ENCODE measurements around the gene EPSTI1. TPM values are rescaled to one million over a fixed set of nuclear protein-coding genes. Genes with fewer than 3 reads are reported as not detected.

Gene EPSTI1
- total RNA-seq, 1 donor = 15.1 TPM

GRCh38 chr13:42976066-42976465 lies 16.0 kb downstream of the EPSTI1 start:
- H3K4me3 ChIP-seq (ENCODE audit: low read depth, low read length) = no peak overlapping the region
- TF ChIP-seq CTCF (IDR thresholded peaks at IDR 0.05; ENCODE audit: insufficient read depth, low read depth, low read length) = no peak
- DNase-seq (ENCODE audit: low read depth) = no peak

GRCh38 chr13:42973581-42973980 lies 18.5 kb downstream of the EPSTI1 start:
- DNase-seq (ENCODE audit: low read depth) = peak; percentile 56
- H3K4me3 ChIP-seq (ENCODE audit: low read depth, low read length) = no peak overlapping the region
- TF ChIP-seq CTCF (IDR thresholded peaks at IDR 0.05; ENCODE audit: insufficient read depth, low read depth, low read length) = no peak

- peak; percentile 70 for DNase-seq (ENCODE audit: low read depth)
- no peak overlapping the region for H3K4me3 ChIP-seq (ENCODE audit: low read depth, low read length)
- TF ChIP-seq CTCF (IDR thresholded peaks at IDR 0.05; ENCODE audit: insufficient read depth, low read depth, low read length) = no peak
Measured at GRCh38 chr13:42971691-42972347, 20.2 kb downstream of the EPSTI1 start.

- TF ChIP-seq CTCF (IDR thresholded peaks at IDR 0.05; ENCODE audit: insufficient read depth, low read depth, low read length) = peak; percentile 78
- H3K4me3 ChIP-seq (ENCODE audit: low read depth, low read length) = no peak overlapping the region
- peak; percentile 44 for DNase-seq (ENCODE audit: low read depth)
Measured at GRCh38 chr13:42970824-42971690, 21.0 kb downstream of the EPSTI1 start.

GRCh38 chr13:42969565-42970172 lies 22.4 kb downstream of the EPSTI1 start:
- TF ChIP-seq CTCF (IDR thresholded peaks at IDR 0.05; ENCODE audit: insufficient read depth, low read depth, low read length) = peak; percentile 84
- peak; percentile 85 for DNase-seq (ENCODE audit: low read depth)
- H3K4me3 ChIP-seq (ENCODE audit: low read depth, low read length) = no peak overlapping the region

GRCh38 chr13:42968906-42969305 lies 23.1 kb downstream of the EPSTI1 start:
- no peak for DNase-seq (ENCODE audit: low read depth)
- H3K4me3 ChIP-seq (ENCODE audit: low read depth, low read length) = no peak overlapping the region
- no peak for TF ChIP-seq CTCF (IDR thresholded peaks at IDR 0.05; ENCODE audit: insufficient read depth, low read depth, low read length)
